ENCODE measurements around the gene PAQR5.

The PAQR5 gene

DNA sequence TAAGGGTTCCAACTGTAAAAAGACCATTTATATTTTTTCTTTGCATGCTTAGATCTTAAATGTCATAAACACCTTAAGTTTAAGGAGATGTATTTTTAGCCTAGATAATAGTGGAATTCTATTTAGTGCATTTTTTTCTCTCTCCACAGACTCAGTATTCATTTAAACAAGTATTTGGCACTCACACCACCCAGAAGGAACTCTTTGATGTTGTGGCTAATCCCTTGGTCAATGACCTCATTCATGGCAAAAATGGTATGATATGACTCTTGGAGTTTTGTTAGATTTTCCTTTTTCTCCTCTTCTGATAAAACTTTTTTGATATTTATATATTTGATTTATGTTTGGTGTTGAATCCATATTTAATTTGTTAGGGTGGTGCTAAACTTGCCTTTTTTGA is 122.8 kb downstream of the PAQR5 start:
- TF ChIP-seq, protein P1, sequence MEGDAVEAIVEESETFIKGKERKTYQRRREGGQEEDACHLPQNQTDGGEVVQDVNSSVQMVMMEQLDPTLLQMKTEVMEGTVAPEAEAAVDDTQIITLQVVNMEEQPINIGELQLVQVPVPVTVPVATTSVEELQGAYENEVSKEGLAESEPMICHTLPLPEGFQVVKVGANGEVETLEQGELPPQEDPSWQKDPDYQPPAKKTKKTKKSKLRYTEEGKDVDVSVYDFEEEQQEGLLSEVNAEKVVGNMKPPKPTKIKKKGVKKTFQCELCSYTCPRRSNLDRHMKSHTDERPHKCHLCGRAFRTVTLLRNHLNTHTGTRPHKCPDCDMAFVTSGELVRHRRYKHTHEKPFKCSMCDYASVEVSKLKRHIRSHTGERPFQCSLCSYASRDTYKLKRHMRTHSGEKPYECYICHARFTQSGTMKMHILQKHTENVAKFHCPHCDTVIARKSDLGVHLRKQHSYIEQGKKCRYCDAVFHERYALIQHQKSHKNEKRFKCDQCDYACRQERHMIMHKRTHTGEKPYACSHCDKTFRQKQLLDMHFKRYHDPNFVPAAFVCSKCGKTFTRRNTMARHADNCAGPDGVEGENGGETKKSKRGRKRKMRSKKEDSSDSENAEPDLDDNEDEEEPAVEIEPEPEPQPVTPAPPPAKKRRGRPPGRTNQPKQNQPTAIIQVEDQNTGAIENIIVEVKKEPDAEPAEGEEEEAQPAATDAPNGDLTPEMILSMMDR (IDR thresholded peaks at IDR 0.05; ENCODE audit: low read depth, low read length): no peak
- no peak for DNase-seq (ENCODE audit: extremely low read depth, low read depth)

- TF ChIP-seq, protein P1 (IDR thresholded peaks at IDR 0.05; ENCODE audit: low read depth, low read length): no peak
- no peak for DNase-seq (ENCODE audit: extremely low read depth, low read depth)
Observed at GRCh38 chr15:69422336-69422895, 123.7 kb downstream of the PAQR5 start.

- TF ChIP-seq, protein P1 (IDR thresholded peaks at IDR 0.05; ENCODE audit: low read depth, low read length): no peak
- no peak for DNase-seq (ENCODE audit: extremely low read depth, low read depth)
Observed at GRCh38 chr15:69424001-69424400, 125.3 kb downstream of the PAQR5 start.

DNA sequence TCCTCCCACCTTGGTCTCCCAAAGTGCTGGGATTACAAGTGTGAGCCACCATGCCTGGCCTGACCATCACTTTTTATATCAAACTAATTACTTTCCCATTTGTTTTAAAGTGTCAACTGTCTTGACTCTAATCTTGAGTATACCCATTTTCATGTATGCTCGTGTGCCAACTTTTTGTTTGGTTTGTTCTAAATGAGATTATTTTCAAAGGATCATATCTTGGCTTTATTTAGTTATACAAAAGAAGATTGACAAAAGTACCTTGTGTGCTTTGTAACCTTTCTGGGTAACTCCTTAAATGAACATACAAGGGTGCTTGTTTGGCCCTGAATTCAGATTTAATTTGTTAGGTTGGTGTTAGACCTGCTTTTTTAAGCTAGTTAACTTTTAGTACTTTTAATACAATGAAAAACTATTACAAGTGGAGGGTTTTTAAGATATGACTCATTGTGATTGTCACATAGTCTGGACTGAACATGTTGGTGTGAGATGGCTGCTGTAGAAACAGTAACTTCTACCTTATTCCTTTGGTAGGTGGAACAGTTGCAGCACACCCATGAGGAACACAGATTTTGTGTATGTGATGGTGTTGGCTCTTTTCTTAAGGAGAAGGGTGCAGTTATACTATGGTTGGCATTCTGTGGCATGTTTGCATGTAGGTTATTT is 126.2 kb downstream of the PAQR5 start:
- TF ChIP-seq, protein P1 (IDR thresholded peaks at IDR 0.05; ENCODE audit: low read depth, low read length): no peak
- DNase-seq (ENCODE audit: extremely low read depth, low read depth): no peak

DNA sequence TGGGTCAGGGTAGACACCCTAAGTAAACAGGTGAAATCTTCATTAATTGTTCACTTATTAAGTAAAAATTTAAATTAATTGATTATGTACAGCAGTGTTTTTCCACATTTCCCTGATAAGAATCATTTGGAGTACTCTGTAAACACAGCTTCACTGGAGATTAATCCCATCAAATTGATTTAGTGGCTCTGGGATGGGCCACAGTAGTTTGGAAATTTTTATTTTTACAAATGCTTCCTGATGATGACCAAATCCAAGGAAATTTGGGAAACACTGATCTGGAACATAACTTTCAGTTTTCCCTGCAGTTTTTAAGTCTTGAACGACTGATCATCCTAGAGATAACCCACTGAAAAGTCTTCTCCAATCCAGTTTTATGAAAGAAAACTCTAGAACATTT is 135.1 kb downstream of the PAQR5 start:
- TF ChIP-seq, protein P1 (IDR thresholded peaks at IDR 0.05; ENCODE audit: low read depth, low read length): no peak
- no peak for DNase-seq (ENCODE audit: extremely low read depth, low read depth)

DNA sequence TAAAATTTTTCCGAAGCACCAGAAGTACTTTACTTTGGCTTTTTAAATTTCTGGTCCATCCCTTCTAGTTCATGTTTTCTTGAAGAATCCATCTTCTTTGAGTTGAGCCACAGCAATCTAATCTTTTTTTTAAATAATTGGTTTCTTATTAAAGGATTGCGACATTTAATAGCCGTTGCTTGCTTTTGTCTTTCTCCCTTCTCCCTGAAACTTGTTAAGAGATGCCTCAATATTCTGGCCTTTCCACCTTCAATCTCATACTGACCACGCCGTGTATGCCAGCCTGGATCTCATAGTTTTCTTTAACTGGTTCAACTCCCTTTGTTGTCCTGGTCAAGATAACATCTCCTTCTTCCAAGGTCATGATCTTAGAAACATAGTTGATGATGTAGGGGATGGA is 135.5 kb downstream of the PAQR5 start:
- no peak for DNase-seq (ENCODE audit: extremely low read depth, low read depth)
- TF ChIP-seq, protein P1 (IDR thresholded peaks at IDR 0.05; ENCODE audit: low read depth, low read length): no peak

- no peak for DNase-seq (ENCODE audit: extremely low read depth, low read depth)
- TF ChIP-seq, protein P1 (IDR thresholded peaks at IDR 0.05; ENCODE audit: low read depth, low read length): no peak
Observed at GRCh38 chr15:69434679-69435078, 136.0 kb downstream of the PAQR5 start.

All from AG09319 (cell line).